ENCODE results near the gene RCL1.

The RCL1 gene

DNA sequence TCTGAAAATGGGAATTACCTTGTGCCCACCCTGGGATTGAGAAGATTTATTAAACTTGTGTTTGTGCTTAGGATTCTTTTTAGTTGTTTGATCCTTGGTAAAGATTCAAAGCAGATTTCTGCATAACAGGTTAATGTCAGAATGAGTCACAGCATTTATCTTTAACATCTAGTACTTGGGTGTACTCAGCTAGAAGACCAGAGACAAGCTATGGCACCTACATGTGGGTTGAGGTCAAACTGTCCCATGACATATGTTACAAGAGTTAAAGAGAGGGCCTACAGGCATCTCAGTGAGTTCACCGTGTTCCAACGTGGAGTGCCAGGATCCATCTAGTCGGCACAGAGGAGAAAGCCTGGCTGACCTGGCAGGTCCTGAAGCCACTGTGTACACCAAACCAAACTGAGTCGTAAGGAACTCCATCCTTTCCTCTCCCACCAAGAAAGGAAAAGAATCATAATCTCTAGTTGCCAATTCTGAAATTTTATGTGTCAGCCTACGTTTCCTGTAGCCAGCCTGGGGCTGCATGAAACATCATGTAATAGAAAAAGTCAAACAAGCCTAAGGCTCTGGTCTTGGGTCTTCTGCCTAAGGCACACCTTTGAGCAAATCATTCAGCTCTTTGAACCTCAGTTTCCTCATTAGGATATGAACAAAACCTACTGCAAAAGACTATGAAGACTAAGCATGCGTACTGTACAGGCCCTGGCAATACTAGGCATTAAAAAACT is 73.7 kb downstream of the RCL1 start:
- H3K4me3 ChIP-seq (ENCODE audit: low read depth, low read length, poor library complexity, severe bottlenecking): no peak overlapping the region
- no peak overlapping the region for H3K9ac ChIP-seq (ENCODE audit: low read length)
- no peaks in the 10 kb centered on the region for H3K4me1 ChIP-seq (ENCODE audit: insufficient read depth, low read length, severe bottlenecking)
- no peaks in the 10 kb centered on the region for H3F3A ChIP-seq (ENCODE audit: insufficient read depth, low read length)
- H3K4me2 ChIP-seq (ENCODE audit: low read length): no peak overlapping the region
- H3K36me3 ChIP-seq (ENCODE audit: insufficient read depth, low read length): peaks cover 9% of the 10 kb centered on the region
- H2AFZ ChIP-seq (ENCODE audit: low read length): no peak overlapping the region
- TF ChIP-seq, protein P1, sequence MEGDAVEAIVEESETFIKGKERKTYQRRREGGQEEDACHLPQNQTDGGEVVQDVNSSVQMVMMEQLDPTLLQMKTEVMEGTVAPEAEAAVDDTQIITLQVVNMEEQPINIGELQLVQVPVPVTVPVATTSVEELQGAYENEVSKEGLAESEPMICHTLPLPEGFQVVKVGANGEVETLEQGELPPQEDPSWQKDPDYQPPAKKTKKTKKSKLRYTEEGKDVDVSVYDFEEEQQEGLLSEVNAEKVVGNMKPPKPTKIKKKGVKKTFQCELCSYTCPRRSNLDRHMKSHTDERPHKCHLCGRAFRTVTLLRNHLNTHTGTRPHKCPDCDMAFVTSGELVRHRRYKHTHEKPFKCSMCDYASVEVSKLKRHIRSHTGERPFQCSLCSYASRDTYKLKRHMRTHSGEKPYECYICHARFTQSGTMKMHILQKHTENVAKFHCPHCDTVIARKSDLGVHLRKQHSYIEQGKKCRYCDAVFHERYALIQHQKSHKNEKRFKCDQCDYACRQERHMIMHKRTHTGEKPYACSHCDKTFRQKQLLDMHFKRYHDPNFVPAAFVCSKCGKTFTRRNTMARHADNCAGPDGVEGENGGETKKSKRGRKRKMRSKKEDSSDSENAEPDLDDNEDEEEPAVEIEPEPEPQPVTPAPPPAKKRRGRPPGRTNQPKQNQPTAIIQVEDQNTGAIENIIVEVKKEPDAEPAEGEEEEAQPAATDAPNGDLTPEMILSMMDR (IDR thresholded peaks at IDR 0.05; ENCODE audit: low read length): no peak
- TF ChIP-seq EZH2 (IDR thresholded peaks at IDR 0.05; ENCODE audit: borderline replicate concordance, low read length): no peak
- no peaks in the 10 kb centered on the region for H3K79me2 ChIP-seq (ENCODE audit: insufficient read depth, low read length)
- H3K27me3 ChIP-seq (ENCODE audit: insufficient read depth, low read length): no peaks in the 10 kb centered on the region
- H3K9me3 ChIP-seq (ENCODE audit: low read length): no peaks in the 10 kb centered on the region
- H3K9me2 ChIP-seq (ENCODE audit: low read depth, low read length): no peaks in the 10 kb centered on the region
- H3K27ac ChIP-seq (ENCODE audit: low read depth, low read length, poor library complexity, severe bottlenecking): no peak overlapping the region
- no peaks in the 10 kb centered on the region for H4K20me1 ChIP-seq (ENCODE audit: insufficient read depth, low read length)

DNA sequence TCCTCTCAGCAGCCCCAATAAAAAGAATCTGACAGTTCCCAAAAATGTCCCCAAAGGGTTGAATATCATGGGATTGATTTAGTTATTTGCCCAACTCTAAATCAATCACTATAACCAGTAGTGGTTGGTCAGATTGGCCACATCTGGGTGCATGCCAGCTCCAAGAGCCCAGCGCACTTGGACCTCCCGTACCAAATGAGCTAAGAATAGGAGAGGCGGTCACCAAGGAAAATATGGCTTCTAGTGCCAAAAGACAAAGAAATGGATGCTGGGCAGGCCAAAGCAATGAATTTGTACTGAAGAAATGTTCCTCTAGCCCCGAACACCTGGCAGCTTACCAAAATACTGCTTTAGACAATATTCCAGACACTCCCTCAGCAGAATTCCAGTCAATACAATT is 80.3 kb downstream of the RCL1 start:
- Histone ChIP-seq H3K4me2 (ENCODE audit: low read length) (no peak overlapping the region), H2AFZ (ENCODE audit: low read length) (no peak overlapping the region), H3K27me3 (ENCODE audit: insufficient read depth, low read length) (no peaks in the 10 kb centered on the region), H3K9ac (ENCODE audit: low read length) (no peak overlapping the region), H3F3A (ENCODE audit: insufficient read depth, low read length) (no peaks in the 10 kb centered on the region), H3K4me3 (ENCODE audit: low read depth, low read length, poor library complexity, severe bottlenecking) (no peak overlapping the region), H3K27ac (ENCODE audit: low read depth, low read length, poor library complexity, severe bottlenecking) (no peak overlapping the region), H3K4me1 (ENCODE audit: insufficient read depth, low read length, severe bottlenecking) (no peaks in the 10 kb centered on the region), H3K79me2 (ENCODE audit: insufficient read depth, low read length) (no peaks in the 10 kb centered on the region), H4K20me1 (ENCODE audit: insufficient read depth, low read length) (no peaks in the 10 kb centered on the region), H3K9me3 (ENCODE audit: low read length) (no peaks in the 10 kb centered on the region), H3K36me3 (ENCODE audit: insufficient read depth, low read length) (no peaks in the 10 kb centered on the region), H3K9me2 (ENCODE audit: low read depth, low read length) (no peaks in the 10 kb centered on the region)
- TF ChIP-seq EZH2 (IDR thresholded peaks at IDR 0.05; ENCODE audit: borderline replicate concordance, low read length): no peak
- TF ChIP-seq, protein P1 (IDR thresholded peaks at IDR 0.05; ENCODE audit: low read length): no peak

DNA sequence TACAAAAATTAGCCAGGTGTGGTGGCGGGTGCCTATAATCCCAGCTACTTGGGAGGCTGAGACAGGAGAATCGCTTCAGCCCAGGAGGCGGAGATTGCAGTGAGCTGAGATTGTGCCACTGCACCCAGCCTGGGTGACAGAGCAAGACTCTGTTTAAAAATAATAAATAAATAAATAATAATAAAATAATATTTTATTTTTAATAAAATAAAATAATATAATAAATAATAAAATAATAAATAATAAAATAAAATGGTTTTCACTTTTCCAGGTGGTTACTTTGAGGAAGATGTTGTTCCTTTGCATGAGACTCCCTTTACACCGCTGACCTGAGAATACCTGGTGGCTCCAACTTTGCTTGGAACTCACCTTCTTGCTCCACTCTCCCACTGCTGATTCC is 82.8 kb downstream of the RCL1 start:
- H3K79me2 ChIP-seq (ENCODE audit: insufficient read depth, low read length): no peaks in the 10 kb centered on the region
- H3K9me3 ChIP-seq (ENCODE audit: low read length): no peaks in the 10 kb centered on the region
- no peak overlapping the region for H3K4me2 ChIP-seq (ENCODE audit: low read length)
- H3K4me1 ChIP-seq (ENCODE audit: insufficient read depth, low read length, severe bottlenecking): no peaks in the 10 kb centered on the region
- H3K9me2 ChIP-seq (ENCODE audit: low read depth, low read length): no peaks in the 10 kb centered on the region
- no peaks in the 10 kb centered on the region for H3K36me3 ChIP-seq (ENCODE audit: insufficient read depth, low read length)
- H3K27ac ChIP-seq (ENCODE audit: low read depth, low read length, poor library complexity, severe bottlenecking): no peak overlapping the region
- no peak overlapping the region for H3K4me3 ChIP-seq (ENCODE audit: low read depth, low read length, poor library complexity, severe bottlenecking)
- no peak overlapping the region for H2AFZ ChIP-seq (ENCODE audit: low read length)
- H3F3A ChIP-seq (ENCODE audit: insufficient read depth, low read length): no peaks in the 10 kb centered on the region
- H3K27me3 ChIP-seq (ENCODE audit: insufficient read depth, low read length): no peaks in the 10 kb centered on the region
- H3K9ac ChIP-seq (ENCODE audit: low read length): no peak overlapping the region
- TF ChIP-seq EZH2 (IDR thresholded peaks at IDR 0.05; ENCODE audit: borderline replicate concordance, low read length): no peak
- TF ChIP-seq, protein P1 (IDR thresholded peaks at IDR 0.05; ENCODE audit: low read length): no peak
- no peaks in the 10 kb centered on the region for H4K20me1 ChIP-seq (ENCODE audit: insufficient read depth, low read length)
